OCI-M2 (cell line): ENCODE measurements around the gene CRABP2.

ENCODE experiments used
- DNase-seq: peaks from one replicate; lab custom pipeline; 2025; ENCODE audit not compliant: unreplicated experiment; lab: John Stamatoyannopoulos, UW

The CRABP2 gene

GRCh38 chr1:156742017-156742416, 36.6 kb upstream of the CRABP2 start:
- no peak for DNase-seq

GRCh38 chr1:156741481-156741983, 36.1 kb upstream of the CRABP2 start:
- no peak for DNase-seq

DNA sequence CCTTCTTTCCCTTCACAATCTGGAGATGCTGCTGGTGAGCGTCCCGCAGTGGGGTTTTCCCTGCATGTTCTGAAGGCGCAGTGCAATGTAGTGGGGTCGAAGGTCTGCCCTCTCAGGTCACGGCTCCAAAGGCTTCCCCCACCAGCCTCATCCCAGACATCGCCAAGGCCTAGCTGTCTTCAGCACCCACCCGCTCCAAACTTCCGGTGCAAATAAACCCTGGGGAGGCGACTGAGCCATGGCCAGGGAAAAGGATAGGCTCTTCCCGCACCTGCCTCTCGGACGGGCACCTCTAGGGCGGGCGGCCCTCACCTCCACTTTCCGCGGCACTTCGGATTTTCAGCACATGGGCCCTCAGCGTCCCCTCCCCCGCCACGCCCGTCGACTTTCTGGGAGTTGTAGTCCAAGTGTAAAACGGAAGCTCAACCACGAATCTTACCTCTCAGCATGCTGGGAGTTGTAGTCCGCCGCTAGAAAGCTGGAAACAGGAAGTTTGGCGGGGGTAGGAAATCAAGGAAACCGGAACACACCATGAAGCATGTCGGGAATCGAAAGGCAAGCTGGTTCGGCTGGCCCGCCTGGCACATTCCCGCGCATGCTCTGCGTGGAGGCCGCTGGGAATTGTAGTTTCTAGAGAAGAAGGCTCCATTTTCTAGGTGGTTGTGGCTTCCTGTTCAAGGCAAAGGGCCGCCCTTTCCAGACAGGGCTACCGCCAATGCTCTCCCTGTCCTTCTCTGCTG, 35.5 kb upstream of the CRABP2 start, which contains the start of gene MRPL24:
Gene MRPL24 (minus strand): TSS at position 348 of the 740 bp plus-strand sequence. CDS start 2,384 bp downstream, outside the sequence.
- peak; percentile 88 for DNase-seq

DNA sequence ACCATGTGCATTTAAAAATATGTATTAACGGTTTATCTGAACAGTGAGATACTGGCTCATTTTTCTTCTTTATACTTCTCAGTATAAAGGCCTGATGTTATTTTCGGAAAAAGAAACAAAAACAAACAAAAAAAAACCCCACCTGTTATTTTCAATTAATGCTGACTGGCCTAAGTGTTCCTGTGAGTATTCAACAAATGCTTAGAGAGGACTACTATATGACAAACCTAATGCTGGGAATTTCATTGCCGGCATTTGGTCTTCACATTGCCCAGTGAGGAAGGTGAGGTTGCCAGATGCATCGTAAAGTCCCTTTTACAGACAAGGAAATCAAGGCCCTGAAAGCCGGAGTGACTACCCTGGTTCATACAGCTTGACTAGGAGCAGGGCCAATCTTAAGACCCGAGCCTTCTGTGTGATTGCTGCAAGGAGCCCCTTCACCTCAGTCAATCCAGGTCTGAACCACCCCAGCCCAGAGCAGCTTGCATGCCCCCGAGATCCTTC, 34.9 kb upstream of the CRABP2 start:
- DNase-seq, result no peak

DNA sequence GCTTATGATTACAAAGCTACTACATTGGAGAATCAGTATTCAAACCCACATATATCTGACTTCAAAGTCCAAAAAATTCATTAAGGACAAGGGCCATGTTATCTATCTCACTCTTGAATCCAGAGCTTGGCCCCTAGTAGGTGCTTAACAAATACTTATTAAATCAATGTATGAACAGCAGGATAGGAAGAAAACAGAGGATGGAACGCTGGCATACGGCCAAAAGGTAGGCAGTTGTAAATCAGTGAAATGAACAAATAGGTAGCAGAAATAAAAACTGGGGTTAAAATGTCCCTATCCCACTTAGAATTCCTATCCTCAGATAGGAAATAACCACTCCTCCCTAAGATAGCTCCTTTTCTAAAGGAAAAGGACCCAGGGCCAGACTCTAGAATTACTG, 33.5 kb upstream of the CRABP2 start:
- no peak for DNase-seq

- no peak for DNase-seq
These were observed 33.0 kb upstream of the CRABP2 start for GRCh38 chr1:156738407-156738806.

GRCh38 chr1:156733989-156734584, 28.7 kb upstream of the CRABP2 start:
- no peak for DNase-seq

DNA sequence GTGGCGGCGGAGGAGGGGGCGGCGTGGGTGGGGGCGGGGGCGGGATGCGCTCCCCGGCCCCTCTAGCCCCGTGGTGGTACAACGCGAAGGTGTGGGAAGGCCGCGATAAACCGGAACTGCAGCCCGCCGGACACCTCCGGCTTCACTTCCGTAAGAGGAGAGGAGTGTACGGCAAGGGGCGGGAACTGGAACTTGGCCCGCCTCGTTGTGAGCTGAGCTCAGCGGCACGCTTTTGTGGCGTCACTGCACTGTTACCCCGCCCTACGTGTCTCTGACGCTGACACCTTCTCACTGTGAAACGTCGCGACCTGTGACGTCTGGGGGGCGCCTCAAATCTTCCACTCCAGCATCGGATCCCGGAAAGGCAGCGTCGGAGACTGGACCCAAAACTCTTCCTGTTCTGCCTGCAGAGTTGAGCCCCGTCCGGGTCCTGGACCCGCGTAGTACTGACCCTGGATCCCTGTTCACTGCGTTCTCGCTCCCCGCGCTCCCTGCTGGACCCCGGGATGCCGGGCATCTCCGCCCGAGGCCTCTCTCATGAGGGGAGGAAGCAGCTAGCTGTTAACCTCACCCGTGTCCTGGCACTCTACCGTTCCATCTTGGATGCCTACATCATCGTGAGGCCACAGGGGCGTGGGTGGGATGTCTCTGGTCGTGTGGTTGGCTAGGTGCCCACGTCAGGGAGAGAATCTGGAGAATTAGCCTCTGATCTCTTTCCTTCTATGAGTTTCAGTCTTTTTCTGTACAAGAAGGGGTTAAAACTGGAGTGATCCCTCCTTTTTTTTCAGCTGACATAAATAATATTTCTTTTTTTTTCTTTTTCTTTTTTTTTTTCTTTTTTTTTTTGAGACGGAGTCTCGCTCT, 23.4 kb upstream of the CRABP2 start, which contains the start of gene ISG20L2:
Gene ISG20L2 (minus strand): TSS at position 168 of the 864 bp plus-strand sequence. CDS start 1,114 bp downstream, outside the sequence.
- DNase-seq, result peak; percentile 71

GRCh38 chr1:156727926-156728598, 22.7 kb upstream of the CRABP2 start, which contains the start of gene METTL25B:
TSS of gene METTL25B (plus strand) at chr1:156728469. CDS start at chr1:156729105, 636 bp downstream.
- DNase-seq, result no peak

- no peak for DNase-seq
These were observed 22.1 kb upstream of the CRABP2 start for GRCh38 chr1:156727492-156727891.

- peak; percentile 29 for DNase-seq
These were observed 21.3 kb upstream of the CRABP2 start for GRCh38 chr1:156726549-156727226.

DNA sequence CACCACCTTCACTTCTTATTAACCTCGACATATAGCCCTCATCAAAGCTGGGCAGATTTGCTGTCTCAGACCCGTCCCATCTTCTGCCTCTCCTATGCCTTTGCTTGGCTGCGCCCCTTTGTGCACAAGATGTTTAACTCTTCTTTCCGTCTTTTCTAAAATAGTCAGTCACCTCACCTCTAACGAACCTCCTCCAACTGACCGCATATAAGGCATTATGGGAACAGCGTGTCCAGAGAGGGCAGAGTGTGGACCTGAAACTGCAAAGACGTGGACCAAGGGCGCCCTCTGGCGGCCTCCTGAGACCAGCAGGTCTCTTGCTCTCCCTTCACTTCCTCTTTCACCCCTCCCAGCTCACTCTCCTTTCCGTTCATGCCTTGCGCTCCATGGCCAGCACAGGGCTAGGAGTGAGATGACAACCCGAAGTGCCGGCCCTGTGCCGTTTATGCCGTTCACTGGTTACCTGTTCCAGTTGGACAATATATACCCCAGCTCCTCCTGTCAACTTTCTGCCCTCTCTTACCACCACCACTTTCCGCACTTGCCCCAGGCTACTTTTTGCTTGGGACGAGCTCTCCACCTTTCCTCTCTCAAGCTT, 20.4 kb upstream of the CRABP2 start:
- peak; percentile 68 for DNase-seq

DNA sequence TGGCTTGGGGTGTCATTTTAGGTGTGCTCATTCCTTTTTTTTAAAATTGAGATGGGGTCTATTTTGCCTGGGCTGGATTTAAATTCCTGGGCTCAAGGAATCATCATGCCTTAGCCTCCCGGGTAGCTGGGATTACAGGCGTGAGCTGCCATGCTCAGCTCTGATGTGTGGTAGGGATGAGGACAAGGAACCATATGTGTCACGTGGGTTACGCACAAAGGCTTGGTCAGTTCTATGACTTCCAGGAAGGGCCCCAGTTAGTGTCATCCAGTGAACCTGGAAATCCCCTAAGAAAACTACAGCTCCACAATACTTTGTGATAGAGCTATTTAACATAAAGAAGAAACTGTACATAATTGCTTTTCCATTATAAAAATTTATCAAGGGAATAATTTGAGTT, 16.2 kb upstream of the CRABP2 start:
- no peak for DNase-seq

DNA sequence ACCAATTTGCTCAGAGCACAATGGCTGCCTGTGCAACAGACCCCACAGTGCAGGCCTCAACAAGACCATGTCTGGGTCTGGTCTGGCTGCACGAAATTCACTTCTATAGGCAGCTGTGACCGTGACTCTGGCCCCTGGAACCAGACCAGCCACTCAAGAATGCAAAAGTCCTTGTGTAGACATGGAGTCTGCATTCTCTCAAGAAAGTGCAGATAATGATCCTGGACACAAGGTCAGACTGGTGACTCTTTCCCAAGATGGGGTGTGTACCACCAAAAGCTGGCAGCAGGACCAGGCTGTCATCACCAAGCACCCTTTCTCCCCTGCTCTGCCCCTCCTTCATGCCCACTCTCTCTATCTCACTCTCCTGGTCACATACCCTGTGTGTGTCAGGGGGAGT, 15.7 kb upstream of the CRABP2 start:
- DNase-seq, result no peak

GRCh38 chr1:156717351-156717750, 12.0 kb upstream of the CRABP2 start:
- DNase-seq, result no peak

GRCh38 chr1:156714830-156715229, 9.4 kb upstream of the CRABP2 start:
- no peak for DNase-seq

- DNase-seq, result no peak
These were observed 7.2 kb upstream of the CRABP2 start for GRCh38 chr1:156712626-156713025.

- DNase-seq, result no peak
These were observed 5.8 kb upstream of the CRABP2 start for GRCh38 chr1:156711011-156711817.
